Gastroesophageal sphincter (tissue), 4 donors: Measurements from ENCODE around the gene ALDOB. TPM values are rescaled to one million over a fixed set of nuclear protein-coding genes. Genes with fewer than 3 reads are reported as not detected.

ENCODE experiments used
- ATAC-seq: fragments of 150-250 bp; one replicate; pipeline ENCODE4 v1.9.1; 2016; ENCODE audit warnings: mild to moderate bottlenecking, moderate library complexity
- H3K27ac ChIP-seq, 4 donors: fragments of 200-600 bp; sonication (generic) in 3 of 4; 1 replicate in 3 of 4; 2 replicates in 1 of 4; pipeline ENCODE4 v1.5.1; 2016 to 2019
- H3K27me3 ChIP-seq: fragments of 200-600 bp; sonication (generic); one replicate; pipeline ENCODE4 v1.5.1; 2019
- H3K36me3 ChIP-seq, 2 donors: fragments of 200-600 bp; sonication (generic); one replicate each; pipeline ENCODE4 v1.5.1; 2019; ENCODE audit warnings: control low read depth in 1 of 2
- H3K4me1 ChIP-seq, 3 donors: fragments of 200-600 bp; sonication (generic); 1 replicate in 2 of 3; 2 replicates in 1 of 3; pipeline ENCODE4 v1.5.1; 2016 to 2019; ENCODE audit warnings: control low read depth in 2 of 3
- H3K4me3 ChIP-seq, 2 donors: fragments of 200-600 bp; sonication (generic); one replicate each; pipeline ENCODE4 v1.5.1; 2019; ENCODE audit warnings: mild to moderate bottlenecking in 1 of 2, moderate library complexity in 1 of 2
- H3K9me3 ChIP-seq, 3 donors: fragments of 200-600 bp; sonication (generic); one replicate each; pipeline ENCODE4 v1.5.1; 2017 to 2019; ENCODE audit warnings: control low read depth in 2 of 3
- EP300 ChIP-seq: sonication (generic); formaldehyde crosslinking; IDR thresholded peaks from one replicate; pipeline ENCODE4 v1.6.1; 2017; ENCODE audit warnings: antibody characterized with exemption, mild to moderate bottlenecking
- POLR2A ChIP-seq, 2 donors: fragments of 450-650 bp; IDR thresholded peaks; one replicate each; pipeline ENCODE4 v1.6.1; 2017; ENCODE audit warnings: antibody characterized with exemption in 2 of 2, mild to moderate bottlenecking in 2 of 2, moderate library complexity in 1 of 2
- POLR2AphosphoS5 ChIP-seq: sonication (generic); formaldehyde crosslinking; IDR thresholded peaks from one replicate; pipeline ENCODE4 v1.6.1; 2017; ENCODE audit warnings: antibody characterized with exemption
- WGBS, 2 donors: methylation state at CpG; one replicate each; pipeline ENCODE4 v1.1.5; 2018; ENCODE audit warnings: low coverage in 1 of 2; 5-methylcytosine and 5-hydroxymethylcytosine counted together
- total RNA-seq, 4 donors: library from RNA; depleted of rRNA; stranded (reverse); fragments of >200 nt; gene quantifications; one replicate each; pipeline ENCODE4 v1.1.0, GENCODE V29; 2016
- TF ChIP-seq, protein P1 (sequence below), 4 experiments: fragments of 200-600 bp in 2 of 4; fragments of 450-650 bp in 2 of 4; sonication (generic) in 1 of 4; IDR thresholded peaks; one replicate each; pipeline ENCODE4 v1.5.1; 2017 to 2019; ENCODE audit warnings: antibody characterized with exemption in 4 of 4, mild to moderate bottlenecking in 2 of 4, moderate library complexity in 2 of 4

The ALDOB gene
- total RNA-seq, 4 donors from 2014 or later, result not detected

- Histone ChIP-seq H3K4me3 (no peak overlapping the region), H3K27ac (no peak overlapping the region), H3K36me3 (no peaks in the 10 kb centered on the region), H3K9me3 (no peaks in the 10 kb centered on the region), H3K4me1 (no peaks in the 10 kb centered on the region), H3K27me3 (no peaks in the 10 kb centered on the region)
- TF ChIP-seq EP300 (no peak), POLR2A (IDR thresholded peaks at IDR 0.05) (no peak)
- no peak for ATAC-seq
- WGBS, 2 donors, result 88 to 100% methylated on average over 2 to 3 of the region's 3 CpGs
Measured at GRCh38 chr9:101427957-101428655, 7.5 kb downstream of the ALDOB start.

- TF ChIP-seq, protein P1, sequence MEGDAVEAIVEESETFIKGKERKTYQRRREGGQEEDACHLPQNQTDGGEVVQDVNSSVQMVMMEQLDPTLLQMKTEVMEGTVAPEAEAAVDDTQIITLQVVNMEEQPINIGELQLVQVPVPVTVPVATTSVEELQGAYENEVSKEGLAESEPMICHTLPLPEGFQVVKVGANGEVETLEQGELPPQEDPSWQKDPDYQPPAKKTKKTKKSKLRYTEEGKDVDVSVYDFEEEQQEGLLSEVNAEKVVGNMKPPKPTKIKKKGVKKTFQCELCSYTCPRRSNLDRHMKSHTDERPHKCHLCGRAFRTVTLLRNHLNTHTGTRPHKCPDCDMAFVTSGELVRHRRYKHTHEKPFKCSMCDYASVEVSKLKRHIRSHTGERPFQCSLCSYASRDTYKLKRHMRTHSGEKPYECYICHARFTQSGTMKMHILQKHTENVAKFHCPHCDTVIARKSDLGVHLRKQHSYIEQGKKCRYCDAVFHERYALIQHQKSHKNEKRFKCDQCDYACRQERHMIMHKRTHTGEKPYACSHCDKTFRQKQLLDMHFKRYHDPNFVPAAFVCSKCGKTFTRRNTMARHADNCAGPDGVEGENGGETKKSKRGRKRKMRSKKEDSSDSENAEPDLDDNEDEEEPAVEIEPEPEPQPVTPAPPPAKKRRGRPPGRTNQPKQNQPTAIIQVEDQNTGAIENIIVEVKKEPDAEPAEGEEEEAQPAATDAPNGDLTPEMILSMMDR (IDR thresholded peaks at IDR 0.05), result no peak
- TF ChIP-seq POLR2A (IDR thresholded peaks at IDR 0.05) (no peak), EP300 (no peak), POLR2AphosphoS5 (no peak)
- WGBS, 2 donors, result 91% methylated on average over 4 of the region's 8 CpGs; no CpG with 5 or more reads in 1 of the 2 donors
- no peak for ATAC-seq
Measured at GRCh38 chr9:101427358-101427757, 8.2 kb downstream of the ALDOB start.

DNA sequence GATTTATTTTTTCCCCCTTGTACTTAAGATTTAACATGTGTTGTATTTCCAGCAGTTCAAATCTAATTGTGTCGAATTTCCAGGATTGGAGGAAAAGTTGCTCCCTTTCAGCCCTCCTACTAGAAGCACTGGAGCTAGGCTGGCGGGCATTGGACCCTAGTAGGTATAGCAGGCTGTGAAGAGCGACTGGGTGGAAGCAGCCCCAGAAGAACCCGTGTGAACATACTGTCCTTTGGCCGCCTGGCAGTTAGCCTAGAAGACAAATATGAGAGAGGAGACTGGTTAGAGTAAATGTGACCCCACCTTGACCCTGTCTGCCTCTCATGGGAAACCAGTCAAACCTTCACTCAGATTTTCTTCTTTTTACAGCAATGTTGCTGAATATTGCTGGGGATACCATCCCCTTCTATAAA, 13.9 kb downstream of the ALDOB start:
- Histone ChIP-seq H3K27me3 (no peaks in the 10 kb centered on the region), H3K4me1 (no peaks in the 10 kb centered on the region), H3K9me3 (peaks cover 0 to 35% (median 0%) of the 10 kb centered on the region in 3 donors), H3K4me3 (no peak overlapping the region), H3K36me3 (peaks cover 0 to 7% of the 10 kb centered on the region in 2 donors), H3K27ac (no peak overlapping the region)
- no peak for TF ChIP-seq POLR2A (IDR thresholded peaks at IDR 0.05)
- no peak for TF ChIP-seq POLR2AphosphoS5
- TF ChIP-seq, protein P1 (IDR thresholded peaks at IDR 0.05), result no peak
- TF ChIP-seq EP300, result no peak
- WGBS, 2 donors, result 85 to 100% methylated on average over 1 to 4 of the region's 5 CpGs
- no peak for ATAC-seq

More at GRCh38 chr9:101427358-101427757, 8.2 kb downstream of the ALDOB start:
- Histone ChIP-seq H3K27me3 (no peaks in the 10 kb centered on the region), H3K27ac (no peak overlapping the region), H3K4me1 (no peaks in the 10 kb centered on the region), H3K9me3 (no peaks in the 10 kb centered on the region), H3K4me3 (no peak overlapping the region), H3K36me3 (no peaks in the 10 kb centered on the region)

DNA sequence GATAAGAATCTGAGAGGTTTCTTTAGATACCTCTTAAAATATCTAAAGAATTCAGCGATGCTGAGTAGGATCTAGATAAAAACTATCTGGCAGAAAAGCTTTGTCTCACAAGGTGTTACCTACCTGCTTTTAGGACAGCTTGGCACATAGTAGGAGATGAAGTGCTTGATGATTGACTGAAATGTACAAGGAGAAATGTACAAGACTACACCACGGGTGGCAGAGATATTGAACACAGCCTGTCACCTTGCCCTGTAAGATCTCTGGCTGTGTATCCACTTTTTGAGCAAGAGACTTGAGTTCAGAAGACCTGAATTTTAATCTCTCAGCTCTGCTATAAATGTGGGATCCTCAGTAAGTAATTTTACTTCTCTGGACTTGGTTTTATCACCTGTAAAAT, 15.7 kb downstream of the ALDOB start:
- WGBS, 2 donors, result 79 to 83% methylated on average over 2 of the region's 2 CpGs
- H3K4me3 ChIP-seq, result no peak overlapping the region
- no peak overlapping the region for H3K27ac ChIP-seq
- ATAC-seq, result no peak
- H3K36me3 ChIP-seq, result peaks cover 0 to 14% of the 10 kb centered on the region in 2 donors
- TF ChIP-seq, protein P1 (IDR thresholded peaks at IDR 0.05), result no peak
- TF ChIP-seq POLR2A (IDR thresholded peaks at IDR 0.05) (no peak), EP300 (no peak), POLR2AphosphoS5 (no peak)
- no peaks in the 10 kb centered on the region for H3K4me1 ChIP-seq
- H3K9me3 ChIP-seq, result peaks cover 0 to 49% (median 0%) of the 10 kb centered on the region in 3 donors
- H3K27me3 ChIP-seq, result no peaks in the 10 kb centered on the region

- peaks cover 0 to 14% of the 10 kb centered on the region in 2 donors for H3K36me3 ChIP-seq
- peaks cover 0 to 59% (median 3%) of the 10 kb centered on the region in 3 donors for H3K9me3 ChIP-seq
- 51 to 75% methylated on average over 6 to 7 of the region's 7 CpGs for WGBS, 2 donors
- no peaks in the 10 kb centered on the region for H3K4me1 ChIP-seq
- no peak for ATAC-seq
- no peaks in the 10 kb centered on the region for H3K27me3 ChIP-seq
- H3K4me3 ChIP-seq, result no peak overlapping the region
- TF ChIP-seq POLR2A (IDR thresholded peaks at IDR 0.05) (no peak), POLR2AphosphoS5 (no peak), EP300 (no peak)
- TF ChIP-seq, protein P1 (IDR thresholded peaks at IDR 0.05), result no peak
- no peak overlapping the region for H3K27ac ChIP-seq
Measured at GRCh38 chr9:101418518-101419430, 16.8 kb downstream of the ALDOB start.
